Hematopoietic multipotent progenitor cell (in vitro differentiated cells): ENCODE data around the gene IP6K3. TPM values are rescaled to one million over a fixed set of nuclear protein-coding genes. Genes with fewer than 3 reads are reported as not detected.

Experiments
- DNase-seq, 3 donors: peaks; one replicate each; pipeline ENCODE4 v3.0.0-alpha.2; 2011 to 2015; ENCODE audit warnings: low read depth in 2 of 3, low spot score in 2 of 3
- total RNA-seq: library from RNA; depleted of rRNA; stranded (reverse); fragments of >200 nt; gene quantifications from one replicate; pipeline ENCODE4 v1.2.3, GENCODE V29; 2012

The IP6K3 gene
- total RNA-seq, 1 donor: not detected

DNA sequence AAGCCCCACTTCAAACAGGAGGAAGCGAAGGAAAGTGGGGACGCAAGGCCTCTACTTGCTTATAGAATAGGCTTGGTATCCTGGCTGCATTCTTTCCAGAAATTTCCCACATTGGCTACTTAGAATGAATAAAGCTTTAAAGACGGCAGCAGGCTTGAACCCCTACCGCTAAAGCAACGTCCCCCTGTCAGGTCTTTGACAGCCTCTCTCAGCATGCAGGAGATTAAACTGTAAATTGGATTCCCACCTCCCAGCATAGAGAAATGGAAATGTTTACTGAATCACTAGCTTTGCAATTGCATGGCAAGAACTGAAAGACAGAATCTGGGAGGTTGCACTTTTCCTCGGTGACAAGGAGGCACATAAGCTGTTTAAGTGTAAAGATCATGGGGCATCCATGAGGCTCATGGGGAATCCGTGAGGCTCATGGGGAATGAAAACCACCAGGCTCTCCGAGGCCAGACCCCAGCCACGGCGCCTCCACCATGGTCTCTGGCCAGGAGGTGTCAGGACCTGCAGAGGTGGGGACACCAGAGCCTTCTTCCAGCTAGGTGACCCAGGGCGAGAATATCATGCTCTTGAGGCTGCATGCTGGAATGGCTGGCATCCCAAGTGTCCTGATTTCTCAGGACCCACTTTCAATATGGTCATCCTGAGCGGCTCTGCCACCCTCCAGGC is 31.9 kb upstream of the IP6K3 start:
- no peak for DNase-seq

GRCh38 chr6:33777398-33778388 is 31.0 kb upstream of the IP6K3 start:
- DNase-seq: no peak

DNA sequence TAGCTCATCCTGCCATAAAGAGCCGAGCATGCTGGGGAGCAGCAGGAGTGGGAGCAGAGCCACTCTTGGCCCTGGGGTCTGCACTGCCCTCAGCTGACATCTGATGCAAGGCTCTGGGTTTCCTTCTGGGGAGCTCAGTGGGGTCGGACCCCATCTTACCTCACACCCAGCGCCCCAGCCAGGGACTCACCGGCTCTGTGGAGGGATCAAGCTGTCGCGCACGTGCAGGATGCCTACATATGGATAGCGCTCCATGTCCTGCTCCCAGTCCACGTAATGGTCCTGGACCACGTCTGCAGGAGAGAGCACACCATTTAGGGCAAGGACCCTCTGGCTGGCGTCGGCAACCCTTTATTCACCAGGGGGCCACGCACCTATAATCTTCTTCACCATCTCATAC is 30.1 kb upstream of the IP6K3 start:
- no peak for DNase-seq

DNA sequence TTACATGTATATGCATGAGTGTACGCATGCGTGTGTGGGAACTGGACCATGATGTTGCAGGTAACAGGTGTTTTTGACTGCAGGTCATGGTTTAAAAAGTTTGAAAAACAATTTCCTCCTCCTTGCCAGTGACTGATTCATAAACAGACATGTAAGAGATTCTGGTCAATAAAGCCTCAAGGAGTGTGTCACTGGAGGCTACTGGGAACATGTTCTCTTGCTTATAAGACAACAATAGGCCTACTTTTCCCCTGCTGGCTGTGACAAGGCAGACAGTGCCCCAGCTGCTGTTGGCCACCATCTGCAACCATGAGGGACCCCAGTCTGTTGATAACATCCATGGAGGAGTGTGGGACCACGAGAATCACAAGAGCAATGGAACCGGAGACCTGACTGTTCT is 29.5 kb upstream of the IP6K3 start:
- no peak for DNase-seq

DNA sequence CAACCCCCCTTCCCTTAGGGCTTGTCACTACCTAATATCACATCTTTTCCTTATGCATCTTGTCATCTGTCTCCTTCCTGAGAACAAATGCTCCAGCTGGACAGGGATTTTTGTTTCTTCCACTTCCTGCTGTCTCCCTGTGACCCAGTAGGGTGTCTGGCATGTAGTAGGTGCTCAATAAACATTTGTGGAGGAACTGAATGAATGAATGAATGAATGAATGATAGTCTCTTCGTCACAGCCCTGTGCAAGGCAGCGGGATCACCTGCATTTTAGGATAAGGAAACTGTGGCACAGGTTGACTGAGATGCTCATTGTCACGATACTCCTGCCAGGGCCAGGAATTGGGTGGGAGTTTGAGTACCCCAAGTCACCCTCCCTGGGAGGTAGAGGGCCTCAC is 28.1 kb upstream of the IP6K3 start:
- no peak for DNase-seq

DNA sequence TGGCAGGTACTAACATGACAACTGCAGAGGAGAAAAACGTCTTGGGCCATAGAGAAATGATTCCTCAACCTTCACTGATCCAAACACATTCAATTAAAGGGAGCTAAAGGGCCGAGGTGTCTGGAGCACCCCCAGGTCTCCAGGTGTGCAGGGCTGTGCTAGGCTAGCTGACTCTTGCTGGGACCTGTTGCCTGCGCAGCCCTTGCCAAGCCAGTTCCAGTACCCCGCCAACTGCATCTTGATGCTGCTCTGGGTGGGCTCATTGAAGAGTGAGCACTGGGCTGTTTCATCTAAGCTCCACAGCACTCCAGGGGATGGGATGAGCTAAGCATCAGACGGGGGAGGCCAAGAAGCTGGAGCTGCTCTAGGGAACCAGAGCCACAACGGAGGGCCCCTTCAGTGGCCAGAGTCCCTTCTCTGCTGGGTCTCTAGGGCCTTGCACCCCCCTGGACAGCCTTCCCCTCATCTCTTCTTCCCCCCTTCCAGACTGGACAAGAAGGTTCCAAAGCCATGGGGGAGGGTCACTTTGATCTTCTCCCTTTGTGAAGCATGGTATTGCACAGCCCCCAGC is 26.3 kb upstream of the IP6K3 start:
- DNase-seq: no peak

DNA sequence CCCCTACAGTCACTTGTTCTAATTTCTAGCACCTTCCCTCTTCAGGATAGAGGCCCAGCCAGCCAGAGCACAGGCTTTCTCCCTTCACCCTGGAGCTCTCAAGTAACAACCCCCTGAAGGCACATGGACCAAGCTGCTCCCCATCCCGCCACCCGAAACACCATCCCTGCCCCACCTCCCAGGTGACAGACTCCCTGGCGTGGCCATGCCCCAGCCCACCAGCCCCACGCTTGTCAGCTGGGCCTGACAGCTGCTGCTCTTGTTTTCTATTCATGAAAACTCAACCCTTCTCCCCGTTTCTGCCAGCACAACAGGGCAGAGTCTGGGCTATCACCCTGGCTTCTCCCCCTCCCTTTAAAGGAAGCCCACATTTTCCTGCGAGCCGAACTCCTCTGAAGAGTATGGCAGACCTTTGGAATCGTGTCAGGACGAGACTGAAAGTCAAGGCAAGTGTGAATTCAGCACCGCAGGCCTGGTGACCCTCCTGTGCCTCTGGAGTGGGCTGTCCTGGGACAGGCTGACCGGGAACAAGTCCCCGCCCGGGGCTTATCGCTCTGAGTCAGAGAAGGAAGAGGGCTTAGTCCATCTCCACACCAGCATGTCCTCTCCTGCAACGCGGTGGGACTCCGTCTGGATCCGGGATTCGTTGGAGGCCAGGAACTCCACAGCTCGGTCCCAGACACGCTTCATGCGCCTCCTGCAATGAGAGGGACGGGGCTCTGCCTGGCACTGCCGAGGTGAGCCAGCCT is 25.6 kb upstream of the IP6K3 start:
- DNase-seq: peak in 1 of 3 donors; percentile 18

- peak; percentile 54 to 79 (median 66) for DNase-seq
Observed at GRCh38 chr6:33771146-33772081, 24.7 kb upstream of the IP6K3 start.

DNA sequence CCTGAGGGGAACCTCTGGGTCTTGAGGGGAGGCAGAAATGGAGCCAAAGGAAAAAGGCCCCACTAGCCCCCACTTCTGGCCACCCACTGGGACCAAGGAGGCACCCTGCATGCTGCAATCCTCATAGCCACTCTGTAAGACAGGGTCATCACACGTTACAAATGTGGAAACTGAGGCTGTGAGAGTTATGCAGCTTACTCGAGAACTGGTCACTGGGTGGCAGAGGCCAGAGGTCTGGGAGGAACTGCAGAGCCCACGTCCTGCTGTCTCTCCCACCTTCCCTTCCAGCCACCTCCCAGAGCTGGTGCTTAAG is 24.1 kb upstream of the IP6K3 start:
- no peak for DNase-seq

DNA sequence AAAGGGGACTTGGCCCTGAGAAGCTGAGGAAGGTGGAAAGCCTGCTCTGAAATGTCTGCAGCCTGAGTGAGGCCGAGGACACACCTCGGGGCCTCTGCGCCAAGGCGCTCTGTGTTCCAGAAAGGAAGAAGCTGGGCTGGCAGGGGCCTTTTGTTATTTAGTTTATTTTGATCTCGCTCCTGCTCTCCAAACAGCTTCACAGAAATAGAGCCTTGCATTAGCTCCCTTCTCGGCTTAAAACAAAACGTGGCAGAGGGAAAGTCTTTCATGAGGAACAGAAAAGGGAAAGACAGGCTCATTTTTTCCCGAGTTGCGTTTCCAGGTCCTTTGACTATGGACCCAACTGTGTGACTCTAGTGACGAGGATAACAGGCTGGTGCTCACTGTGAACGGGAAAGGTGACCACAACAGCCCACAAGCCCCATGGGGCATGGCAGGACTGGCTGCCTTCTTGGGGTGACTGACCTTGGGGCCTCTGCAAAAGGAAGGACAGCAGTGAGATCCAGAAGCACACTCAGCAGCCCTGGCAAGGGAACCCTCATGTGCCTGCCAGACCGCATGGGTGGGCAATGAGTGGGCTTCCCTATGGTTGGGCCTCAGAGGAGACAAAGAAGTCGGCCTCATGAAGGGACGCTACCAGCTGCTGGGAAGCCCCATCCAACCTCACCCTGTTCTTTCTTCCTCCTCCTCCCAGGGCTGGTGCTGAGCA is 23.6 kb upstream of the IP6K3 start:
- DNase-seq: no peak

GRCh38 chr6:33769248-33769821 is 22.6 kb upstream of the IP6K3 start:
- no peak for DNase-seq

GRCh38 chr6:33768644-33769120 is 22.0 kb upstream of the IP6K3 start:
- peak; percentile 31 to 78 (median 64) for DNase-seq

DNA sequence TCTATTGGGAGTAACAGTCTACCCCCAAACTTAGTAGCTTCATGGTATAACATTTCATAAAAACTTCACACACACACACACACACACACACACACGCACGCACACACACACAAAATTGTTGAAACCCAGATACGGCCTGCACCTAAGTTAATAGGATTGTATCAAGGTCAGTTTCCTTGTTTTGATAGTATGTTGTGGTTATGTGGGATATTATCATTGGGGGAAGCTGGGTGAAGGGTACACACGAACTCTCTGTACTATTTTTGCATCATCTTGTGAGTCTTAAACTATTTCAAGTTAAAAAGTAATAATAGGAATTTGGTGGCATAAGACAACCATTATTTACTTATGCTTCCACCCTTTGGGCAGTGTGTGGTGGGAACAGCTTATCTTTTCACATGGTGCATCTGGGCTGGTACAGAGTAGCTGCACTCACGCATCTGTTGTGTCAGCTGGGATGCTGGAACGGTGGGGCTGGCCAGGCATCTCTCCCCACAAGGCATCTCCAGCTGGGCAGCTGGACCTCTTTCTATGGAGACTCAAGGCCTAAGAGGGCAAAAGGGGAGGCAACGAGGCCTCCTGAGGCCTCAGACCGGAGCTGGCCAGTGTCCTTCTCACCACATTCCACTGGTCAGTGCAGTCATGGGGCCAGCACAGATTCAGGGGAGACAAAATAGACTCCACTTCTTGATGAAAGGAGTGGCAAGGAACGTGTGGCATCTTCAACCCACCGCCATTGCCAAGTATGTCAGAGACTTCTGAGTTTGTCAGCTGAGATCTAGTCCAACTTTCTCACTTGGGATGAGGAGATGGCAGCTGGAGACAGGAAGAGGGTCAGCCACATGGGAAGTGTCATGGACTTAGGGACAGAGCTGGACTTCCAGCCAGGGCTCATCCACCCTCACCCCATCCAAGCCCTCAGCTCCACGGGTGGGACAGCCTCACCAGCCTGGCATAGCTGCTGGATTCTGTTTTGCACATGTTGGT is 20.5 kb upstream of the IP6K3 start:
- DNase-seq: no peak

GRCh38 chr6:33765368-33765767 is 18.7 kb upstream of the IP6K3 start:
- DNase-seq: no peak

DNA sequence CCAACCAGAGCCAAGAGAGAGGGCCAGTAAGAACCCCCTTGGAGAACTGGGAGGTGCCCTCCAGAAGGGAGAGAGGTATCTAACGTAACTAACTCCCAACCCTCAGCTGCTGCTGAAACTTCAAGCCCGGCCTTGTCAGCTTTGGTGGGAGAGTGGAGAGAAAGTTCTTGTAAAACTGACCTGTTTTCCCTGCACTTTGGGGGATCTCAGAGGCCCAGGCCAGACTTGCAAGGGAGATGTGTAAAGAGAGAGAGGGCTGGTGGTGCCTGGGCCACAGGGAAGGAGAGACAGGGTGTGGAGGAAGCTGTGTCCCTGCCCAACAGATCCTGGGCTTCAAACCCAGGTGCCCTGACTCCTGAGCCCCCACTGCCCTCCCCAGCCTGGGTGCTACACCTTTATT is 17.3 kb upstream of the IP6K3 start:
- no peak for DNase-seq

DNA sequence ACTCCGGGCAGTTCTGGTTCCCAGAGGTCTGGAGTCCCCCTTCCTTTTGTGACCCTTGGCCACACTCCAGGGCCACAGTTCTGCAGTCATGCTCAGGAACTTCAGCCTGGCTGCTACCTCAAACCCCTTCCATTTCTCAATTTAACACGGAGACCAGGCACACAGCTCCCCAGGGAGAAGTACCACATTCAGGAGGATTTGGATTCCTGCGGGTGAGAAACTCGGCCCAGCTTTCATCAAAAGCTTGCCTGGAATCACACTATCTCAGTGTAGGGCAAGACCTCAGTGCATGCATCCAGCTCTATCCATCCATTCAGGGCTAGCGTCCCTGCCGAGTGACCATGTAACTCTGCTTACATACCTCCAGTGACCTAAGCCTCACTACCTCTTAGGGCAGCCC is 16.8 kb upstream of the IP6K3 start:
- no peak for DNase-seq

- DNase-seq: no peak
Observed at GRCh38 chr6:33762713-33763112, 16.0 kb upstream of the IP6K3 start.
